ENCODE results near the gene SNX22. TPM values are rescaled to one million over a fixed set of nuclear protein-coding genes. Genes with fewer than 3 reads are reported as not detected.
"Not testable (repeated sequence)": the region's sequence is repeated elsewhere in the genome, so short reads cannot be mapped to it uniquely, and the experiment has no call there.

The SNX22 gene
- 1.3 and 1.6 TPM in 2 replicates for total RNA-seq (2022)
- percentile 29 among the genes with signal in this experiment for Bru-seq, nascent RNA
- BruChase-seq, experiment 1, labeled RNA remaining after a 6-hour chase: percentile 27 among the genes with signal in this experiment
- percentile 34 among the genes with signal in this experiment for BruChase-seq, experiment 2, labeled RNA remaining after a 2-hour chase
- long read RNA-seq: 0 reads

GRCh38 chr15:64151727-64152506, at the start of gene SNX22:
Gene SNX22, plus strand, starts transcription at chr15:64151731. Its CDS starts 45 bp downstream, at chr15:64151776.
- CTCF ChIA-PET: no interaction called here
- BruUV-seq (replicated peaks): no TSS peak
- Mint-ChIP-seq H3K4me1 (ENCODE audit: low read depth, unreplicated experiment) (peaks cover 20% of the 10 kb centered on the region), H3K27me3 (ENCODE audit: unreplicated experiment) (peaks cover 13% of the 10 kb centered on the region), H3K4me3 (ENCODE audit: low read depth, unreplicated experiment) (peak within 1 kb of the TSS; percentile 69), H3K27ac (ENCODE audit: unreplicated experiment) (no peak within 1 kb of the TSS), H3K9me3 (ENCODE audit: low read depth, unreplicated experiment) (no peaks in the 10 kb centered on the region), H3K36me3 (ENCODE audit: insufficient read depth, unreplicated experiment) (peaks cover 62% of the 10 kb centered on the region)
- intact Hi-C loops (cut with micrococcal nuclease; ENCODE audit: unreplicated experiment): loop anchor here (10.0 kb wide), 1 partner anchor 57 kb away; the partner anchor contains the start of genes CIAO2A and SNX1
- DNase-seq: peak; percentile 44
- TF ChIP-seq CTCF (IDR thresholded peaks at IDR 0.05; ENCODE audit: unreplicated experiment): no peak

GRCh38 chr15:64102497-64102896, 49.0 kb upstream of the SNX22 start:
- peaks cover under 1% of the 10 kb centered on the region for H3K36me3 Mint-ChIP-seq (ENCODE audit: insufficient read depth, unreplicated experiment)
- intact Hi-C loops (cut with micrococcal nuclease; ENCODE audit: unreplicated experiment): no loop called here
- no peak for DNase-seq
- H3K27ac Mint-ChIP-seq (ENCODE audit: unreplicated experiment): no peak overlapping the region
- H3K4me3 Mint-ChIP-seq (ENCODE audit: low read depth, unreplicated experiment): no peak overlapping the region
- no peaks in the 10 kb centered on the region for H3K27me3 Mint-ChIP-seq (ENCODE audit: unreplicated experiment)
- CTCF ChIA-PET: no interaction called here
- peaks cover 9% of the 10 kb centered on the region for H3K4me1 Mint-ChIP-seq (ENCODE audit: low read depth, unreplicated experiment)
- no TSS peak for BruUV-seq (replicated peaks)
- no peaks in the 10 kb centered on the region for H3K9me3 Mint-ChIP-seq (ENCODE audit: low read depth, unreplicated experiment)
- TF ChIP-seq CTCF (IDR thresholded peaks at IDR 0.05; ENCODE audit: unreplicated experiment): no peak

- CTCF ChIA-PET: no interaction called here
- intact Hi-C loops (cut with micrococcal nuclease; ENCODE audit: unreplicated experiment): no loop called here
- Mint-ChIP-seq H3K4me1 (ENCODE audit: low read depth, unreplicated experiment) (no peaks in the 10 kb centered on the region), H3K9me3 (ENCODE audit: low read depth, unreplicated experiment) (no peaks in the 10 kb centered on the region), H3K4me3 (ENCODE audit: low read depth, unreplicated experiment) (no peak overlapping the region), H3K36me3 (ENCODE audit: insufficient read depth, unreplicated experiment) (no peaks in the 10 kb centered on the region), H3K27me3 (ENCODE audit: unreplicated experiment) (no peaks in the 10 kb centered on the region), H3K27ac (ENCODE audit: unreplicated experiment) (no peak overlapping the region)
- TF ChIP-seq CTCF (IDR thresholded peaks at IDR 0.05; ENCODE audit: unreplicated experiment): no peak
- no peak for DNase-seq
- no TSS peak for BruUV-seq (replicated peaks)
Measured at GRCh38 chr15:64105113-64105704, 46.3 kb upstream of the SNX22 start.

GRCh38 chr15:64107337-64107736, 44.2 kb upstream of the SNX22 start:
- H3K36me3 Mint-ChIP-seq (ENCODE audit: insufficient read depth, unreplicated experiment): no peaks in the 10 kb centered on the region
- H3K4me1 Mint-ChIP-seq (ENCODE audit: low read depth, unreplicated experiment): no peaks in the 10 kb centered on the region
- H3K27me3 Mint-ChIP-seq (ENCODE audit: unreplicated experiment): no peaks in the 10 kb centered on the region
- CTCF ChIA-PET: interaction anchor here (0.7 kb wide), 1 partner anchor 30 kb away, joined by 3 read pairs; no protein-coding TSS in a partner anchor
- no peak for DNase-seq
- H3K4me3 Mint-ChIP-seq (ENCODE audit: low read depth, unreplicated experiment): no peak overlapping the region
- intact Hi-C loops (cut with micrococcal nuclease; ENCODE audit: unreplicated experiment): no loop called here
- BruUV-seq (replicated peaks): no TSS peak
- H3K9me3 Mint-ChIP-seq (ENCODE audit: low read depth, unreplicated experiment): no peaks in the 10 kb centered on the region
- no peak for TF ChIP-seq CTCF (IDR thresholded peaks at IDR 0.05; ENCODE audit: unreplicated experiment)
- no peak overlapping the region for H3K27ac Mint-ChIP-seq (ENCODE audit: unreplicated experiment)

- H3K27ac Mint-ChIP-seq (ENCODE audit: unreplicated experiment); H3K4me1 Mint-ChIP-seq (ENCODE audit: low read depth, unreplicated experiment); DNase-seq; H3K9me3 Mint-ChIP-seq (ENCODE audit: low read depth, unreplicated experiment); H3K4me3 Mint-ChIP-seq (ENCODE audit: low read depth, unreplicated experiment); BruUV-seq (replicated peaks); H3K27me3 Mint-ChIP-seq (ENCODE audit: unreplicated experiment); intact Hi-C loops (cut with micrococcal nuclease; ENCODE audit: unreplicated experiment): not testable (repeated sequence)
- CTCF ChIA-PET: interaction anchor here (0.6 kb wide), 1 partner anchor 429 kb away, joined by 3 read pairs; no protein-coding TSS in a partner anchor
- H3K36me3 Mint-ChIP-seq (ENCODE audit: insufficient read depth, unreplicated experiment): peaks cover 16% of the 10 kb centered on the region
Measured at GRCh38 chr15:64110108-64110701, 41.3 kb upstream of the SNX22 start.
